ENCODE data around the gene IAH1. TPM values are rescaled to one million over a fixed set of nuclear protein-coding genes. Genes with fewer than 3 reads are reported as not detected.

The IAH1 gene
- total RNA-seq, 1 experiment from 2014 or later = 57.8 TPM

DNA sequence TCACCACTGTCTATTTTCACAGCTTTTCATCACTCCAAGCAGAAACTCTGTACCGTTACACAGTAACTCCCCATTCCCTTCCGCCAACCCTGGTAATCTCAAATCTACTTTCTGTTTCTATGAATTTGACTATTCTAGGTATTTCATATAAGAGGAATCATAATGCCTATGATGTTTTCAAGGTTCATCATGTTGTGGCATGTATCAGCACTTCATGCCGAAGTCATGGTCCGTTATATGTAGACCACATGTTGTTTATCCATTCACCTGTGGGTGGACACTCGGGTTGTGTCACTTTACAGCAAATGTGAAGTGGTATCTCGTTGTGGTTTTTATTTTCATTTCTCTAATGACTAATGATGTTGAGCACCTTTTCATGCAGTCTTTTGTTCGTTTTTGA is 29.3 kb upstream of the IAH1 start:
- Histone ChIP-seq H3K36me3 (ENCODE audit: control insufficient read depth, insufficient read depth, low read length) (peaks cover 6% of the 10 kb centered on the region), H3K4me1 (no peaks in the 10 kb centered on the region), H3K4me3 (ENCODE audit: low read depth, low read length) (no peak overlapping the region), H3K9me3 (no peaks in the 10 kb centered on the region), H3K27me3 (replicated peaks; ENCODE audit: control insufficient read depth, insufficient read depth, low read length) (no peaks in the 10 kb centered on the region)
- no TSS peak for BruUV-seq (replicated peaks)
- H3K4me3 Mint-ChIP-seq (ENCODE audit: unreplicated experiment) = no peak overlapping the region
- no peaks in the 10 kb centered on the region for H3K4me1 Mint-ChIP-seq (ENCODE audit: low read depth, unreplicated experiment)
- TF ChIP-seq, protein P1, sequence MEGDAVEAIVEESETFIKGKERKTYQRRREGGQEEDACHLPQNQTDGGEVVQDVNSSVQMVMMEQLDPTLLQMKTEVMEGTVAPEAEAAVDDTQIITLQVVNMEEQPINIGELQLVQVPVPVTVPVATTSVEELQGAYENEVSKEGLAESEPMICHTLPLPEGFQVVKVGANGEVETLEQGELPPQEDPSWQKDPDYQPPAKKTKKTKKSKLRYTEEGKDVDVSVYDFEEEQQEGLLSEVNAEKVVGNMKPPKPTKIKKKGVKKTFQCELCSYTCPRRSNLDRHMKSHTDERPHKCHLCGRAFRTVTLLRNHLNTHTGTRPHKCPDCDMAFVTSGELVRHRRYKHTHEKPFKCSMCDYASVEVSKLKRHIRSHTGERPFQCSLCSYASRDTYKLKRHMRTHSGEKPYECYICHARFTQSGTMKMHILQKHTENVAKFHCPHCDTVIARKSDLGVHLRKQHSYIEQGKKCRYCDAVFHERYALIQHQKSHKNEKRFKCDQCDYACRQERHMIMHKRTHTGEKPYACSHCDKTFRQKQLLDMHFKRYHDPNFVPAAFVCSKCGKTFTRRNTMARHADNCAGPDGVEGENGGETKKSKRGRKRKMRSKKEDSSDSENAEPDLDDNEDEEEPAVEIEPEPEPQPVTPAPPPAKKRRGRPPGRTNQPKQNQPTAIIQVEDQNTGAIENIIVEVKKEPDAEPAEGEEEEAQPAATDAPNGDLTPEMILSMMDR (IDR thresholded peaks at IDR 0.05; ENCODE audit: insufficient read depth in 1 of 2, low read depth in 1 of 2, low read length in 1 of 2, severe bottlenecking in 1 of 2, unreplicated experiment in 1 of 2) = no peak
- no peaks in the 10 kb centered on the region for H3K9me3 Mint-ChIP-seq (ENCODE audit: unreplicated experiment)
- H3K36me3 Mint-ChIP-seq (ENCODE audit: insufficient read depth, unreplicated experiment) = peaks cover 74% of the 10 kb centered on the region
- H3K27me3 Mint-ChIP-seq (ENCODE audit: insufficient read depth, unreplicated experiment) = no peaks in the 10 kb centered on the region
- CTCF ChIA-PET = no interaction called here
- no peak overlapping the region for H3K27ac Mint-ChIP-seq (ENCODE audit: unreplicated experiment)
- intact Hi-C loops (cut with micrococcal nuclease; ENCODE audit: unreplicated experiment) = no loop called here
- DNase-seq = no peak
- POLR2A ChIA-PET = no interaction called here

DNA sequence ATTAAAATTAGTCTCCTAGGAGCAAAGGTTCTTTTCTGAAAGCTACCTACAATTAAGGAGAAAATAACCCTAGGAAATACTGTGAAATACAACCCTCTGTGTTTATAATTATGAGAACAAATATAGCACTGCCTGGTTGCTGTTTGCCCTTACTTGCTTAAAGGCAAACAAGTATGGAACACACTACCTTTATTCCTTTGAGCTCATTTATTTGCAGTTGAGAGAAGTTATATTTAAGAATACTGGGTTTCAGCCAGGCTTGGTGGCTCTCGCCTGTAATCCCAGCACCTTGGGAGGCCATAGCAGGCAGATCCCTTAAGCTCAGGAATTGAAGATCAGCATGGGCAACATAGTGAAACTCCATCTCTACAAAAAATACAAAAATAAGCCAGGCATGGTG is 23.1 kb upstream of the IAH1 start:
- peaks cover 74% of the 10 kb centered on the region for H3K36me3 Mint-ChIP-seq (ENCODE audit: insufficient read depth, unreplicated experiment)
- no TSS peak for BruUV-seq (replicated peaks)

DNA sequence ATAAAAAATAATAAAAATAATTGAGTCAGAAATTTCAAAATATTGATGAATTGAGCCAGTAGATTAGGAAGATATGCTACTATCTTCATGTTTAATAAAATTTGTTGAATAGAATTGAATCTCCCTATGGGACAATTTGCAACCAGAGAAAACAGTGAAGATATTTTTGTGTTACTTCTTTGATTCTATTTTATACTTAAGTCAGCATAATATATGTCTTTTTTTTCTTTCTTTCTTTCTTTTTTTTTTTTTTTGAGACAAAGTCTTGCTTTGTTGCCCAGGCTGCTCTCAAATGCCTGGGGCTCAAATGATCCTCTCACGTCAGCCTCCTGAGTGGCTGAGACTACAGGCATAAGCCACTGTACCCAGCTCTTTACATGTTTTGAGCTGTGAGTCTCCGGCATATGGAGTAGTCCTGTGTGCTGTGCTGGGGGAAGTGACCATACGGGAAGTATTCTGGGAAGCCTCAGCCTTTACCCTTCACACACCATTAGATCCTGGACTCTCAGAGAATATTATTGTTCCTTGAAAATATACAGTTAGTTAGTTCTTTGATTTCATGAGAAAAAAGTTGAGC is 13.8 kb upstream of the IAH1 start:
- DNase-seq = no peak
- TF ChIP-seq, protein P1 (IDR thresholded peaks at IDR 0.05; ENCODE audit: insufficient read depth in 1 of 2, low read depth in 1 of 2, low read length in 1 of 2, severe bottlenecking in 1 of 2, unreplicated experiment in 1 of 2) = no peak
- Histone ChIP-seq H3K9me3 (no peaks in the 10 kb centered on the region), H3K36me3 (ENCODE audit: control insufficient read depth, insufficient read depth, low read length) (no peaks in the 10 kb centered on the region), H3K27me3 (replicated peaks; ENCODE audit: control insufficient read depth, insufficient read depth, low read length) (no peaks in the 10 kb centered on the region), H3K4me1 (no peaks in the 10 kb centered on the region), H3K4me3 (ENCODE audit: low read depth, low read length) (no peak overlapping the region)
- no peaks in the 10 kb centered on the region for H3K4me1 Mint-ChIP-seq (ENCODE audit: low read depth, unreplicated experiment)
- no TSS peak for BruUV-seq (replicated peaks)
- no peaks in the 10 kb centered on the region for H3K9me3 Mint-ChIP-seq (ENCODE audit: unreplicated experiment)
- POLR2A ChIA-PET = no interaction called here
- no peak overlapping the region for H3K27ac Mint-ChIP-seq (ENCODE audit: unreplicated experiment)
- CTCF ChIA-PET = no interaction called here
- intact Hi-C loops (cut with micrococcal nuclease; ENCODE audit: unreplicated experiment) = no loop called here
- H3K4me3 Mint-ChIP-seq (ENCODE audit: unreplicated experiment) = no peak overlapping the region
- peaks cover 55% of the 10 kb centered on the region for H3K36me3 Mint-ChIP-seq (ENCODE audit: insufficient read depth, unreplicated experiment)
- no peaks in the 10 kb centered on the region for H3K27me3 Mint-ChIP-seq (ENCODE audit: insufficient read depth, unreplicated experiment)

More for the DNA sequence above, 23.1 kb upstream of the IAH1 start:
- ChIA-PET CTCF (no interaction called here), POLR2A (no interaction called here)
- TF ChIP-seq, protein P1 (IDR thresholded peaks at IDR 0.05; ENCODE audit: insufficient read depth in 1 of 2, low read depth in 1 of 2, low read length in 1 of 2, severe bottlenecking in 1 of 2, unreplicated experiment in 1 of 2) = no peak
- Mint-ChIP-seq H3K4me3 (ENCODE audit: unreplicated experiment) (no peak overlapping the region), H3K4me1 (ENCODE audit: low read depth, unreplicated experiment) (no peaks in the 10 kb centered on the region), H3K9me3 (ENCODE audit: unreplicated experiment) (no peaks in the 10 kb centered on the region), H3K27me3 (ENCODE audit: insufficient read depth, unreplicated experiment) (no peaks in the 10 kb centered on the region), H3K27ac (ENCODE audit: unreplicated experiment) (no peak overlapping the region)
- no peaks in the 10 kb centered on the region for H3K27me3 ChIP-seq (replicated peaks; ENCODE audit: control insufficient read depth, insufficient read depth, low read length)
- H3K36me3 ChIP-seq (ENCODE audit: control insufficient read depth, insufficient read depth, low read length) = no peaks in the 10 kb centered on the region; the same call in 1 of the 2 replicates
- no peak overlapping the region for H3K4me3 ChIP-seq (ENCODE audit: low read depth, low read length)
- H3K4me1 ChIP-seq = no peaks in the 10 kb centered on the region
- intact Hi-C loops (cut with micrococcal nuclease; ENCODE audit: unreplicated experiment) = no loop called here
- H3K9me3 ChIP-seq = no peaks in the 10 kb centered on the region
- no peak for DNase-seq

All from Caco-2 (cell line).